K562 (cell line): ENCODE results near the gene NXF1. TPM values are rescaled to one million over a fixed set of nuclear protein-coding genes. Genes with fewer than 3 reads are reported as not detected.
A peak's percentile ranks its signal among the peaks of the same experiment; 100 is the strongest.

ENCODE experiments used
- CAMTA2 ChIP-seq: fragments of 250-450 bp; sonication (Bioruptor Pico); conservative IDR thresholded peaks from 2 replicates; pipeline ENCODE4 v1.5.1; 2022
- DNMT1 ChIP-seq: fragments of 450-650 bp; IDR thresholded peaks from 2 replicates; pipeline ENCODE4 v1.6.1; 2016; ENCODE audit warnings: antibody characterized with exemption, mild to moderate bottlenecking
- ELF4 ChIP-seq: fragments of 450-650 bp; formaldehyde crosslinking; IDR thresholded peaks from 2 replicates; pipeline ENCODE4 v1.4.0; 2022; ENCODE audit warnings: missing genetic modification characterization
- GABPB2 ChIP-seq: fragments of 250-450 bp; sonication (Bioruptor Pico); conservative IDR thresholded peaks from 2 replicates; pipeline ENCODE4 v1.5.1; 2021; ENCODE audit warnings: mild to moderate bottlenecking
- HIVEP1 ChIP-seq: fragments of 250-450 bp; sonication (Bioruptor Pico); IDR thresholded peaks from 2 replicates; pipeline ENCODE4 v1.4.0; 2020; ENCODE audit warnings: mild to moderate bottlenecking
- HLTF ChIP-seq: fragments of 450-650 bp; IDR thresholded peaks from 2 replicates; pipeline ENCODE4 v1.6.1; 2016
- KLF6 ChIP-seq: fragments of 250-450 bp; sonication (Bioruptor Pico); IDR thresholded peaks from 2 replicates; pipeline ENCODE4 v1.4.0; 2020; ENCODE audit warnings: mild to moderate bottlenecking, moderate library complexity, borderline replicate concordance
- NR1H2 ChIP-seq: sonication (generic); formaldehyde crosslinking; IDR thresholded peaks from 2 replicates; pipeline ENCODE4 v1.4.0; 2020; ENCODE audit warnings: mild to moderate bottlenecking, missing genetic modification reagents
- SRSF9 ChIP-seq: fragments of 200-400 bp; formaldehyde crosslinking; IDR thresholded peaks from 2 replicates; pipeline ENCODE4 v1.6.1; 2017; ENCODE audit warnings: low read depth, low read length, borderline replicate concordance
- ZBTB9 ChIP-seq: fragments of 450-650 bp; formaldehyde crosslinking; IDR thresholded peaks from 2 replicates; pipeline ENCODE4 v1.4.0; 2020; ENCODE audit warnings: mild to moderate bottlenecking, moderate library complexity
- ZNF217 ChIP-seq: sonication (generic); formaldehyde crosslinking; IDR thresholded peaks from 2 replicates; pipeline ENCODE4 v1.8.0; 2022; ENCODE audit warnings: mild to moderate bottlenecking, missing genetic modification reagents
- ZNF780A ChIP-seq: fragments of 250-450 bp; sonication (Bioruptor Pico); IDR thresholded peaks from 2 replicates; pipeline ENCODE4 v1.5.0; 2021; ENCODE audit warnings: mild to moderate bottlenecking
- polyA plus RNA-seq, 8 experiments: library from polyadenylated mRNA; depleted of rRNA in 4 of 8; stranded (reverse) in 5 of 8; unstranded in 3 of 8; fragments of >200 nt; fragmentation: Nextera tagmentation in 2 of 8; fragmentation: Illumina TruSeq in 1 of 8; extraction: Ambion mirVana in 2 of 8; extraction: Trizol in 1 of 8; gene quantifications; 2 replicates each; pipeline versions ENCODE4 v1.2.1 to v1.2.3, GENCODE V29; 2011 to 2014; ENCODE audit warnings: inconsistent platforms in 1 of 8, missing spikeins in 1 of 8
- total RNA-seq, 7 experiments: library from RNA; depleted of rRNA in 6 of 7; stranded (reverse); fragments of >200 nt in 6 of 7; fragmentation: Illumina TruSeq in 2 of 7; extraction: Trizol in 2 of 7; gene quantifications; 2 replicates each; pipeline versions ENCODE4 v1.2.1 to v1.2.3, GENCODE V29; 2011 to 2021; ENCODE audit warnings: low replicate concordance in 1 of 7
- TF ChIP-seq, protein P1 (sequence below): sonication (generic); formaldehyde crosslinking; IDR thresholded peaks from 2 replicates; pipeline ENCODE4 v1.8.0; 2023; ENCODE audit warnings: mild to moderate bottlenecking, missing genetic modification reagents
- TF ChIP-seq, protein P2 (sequence below): fragments of 250-450 bp; sonication (Bioruptor Pico); IDR thresholded peaks from 2 replicates; pipeline ENCODE4 v1.5.1; 2021; ENCODE audit warnings: mild to moderate bottlenecking
- TF ChIP-seq, protein P3 (sequence below): fragments of 250-450 bp; sonication (Bioruptor Pico); IDR thresholded peaks from 2 replicates; pipeline ENCODE4 v1.9.0; 2021; ENCODE audit warnings: mild to moderate bottlenecking, inconsistent platforms

Gene NXF1
- total and polyA plus RNA-seq, 9 of the 15 experiments (the other 6 are each of a cell fraction or from before 2014, with no cell fraction given): 18.1 to 98.3 (median 35.8) TPM

DNA sequence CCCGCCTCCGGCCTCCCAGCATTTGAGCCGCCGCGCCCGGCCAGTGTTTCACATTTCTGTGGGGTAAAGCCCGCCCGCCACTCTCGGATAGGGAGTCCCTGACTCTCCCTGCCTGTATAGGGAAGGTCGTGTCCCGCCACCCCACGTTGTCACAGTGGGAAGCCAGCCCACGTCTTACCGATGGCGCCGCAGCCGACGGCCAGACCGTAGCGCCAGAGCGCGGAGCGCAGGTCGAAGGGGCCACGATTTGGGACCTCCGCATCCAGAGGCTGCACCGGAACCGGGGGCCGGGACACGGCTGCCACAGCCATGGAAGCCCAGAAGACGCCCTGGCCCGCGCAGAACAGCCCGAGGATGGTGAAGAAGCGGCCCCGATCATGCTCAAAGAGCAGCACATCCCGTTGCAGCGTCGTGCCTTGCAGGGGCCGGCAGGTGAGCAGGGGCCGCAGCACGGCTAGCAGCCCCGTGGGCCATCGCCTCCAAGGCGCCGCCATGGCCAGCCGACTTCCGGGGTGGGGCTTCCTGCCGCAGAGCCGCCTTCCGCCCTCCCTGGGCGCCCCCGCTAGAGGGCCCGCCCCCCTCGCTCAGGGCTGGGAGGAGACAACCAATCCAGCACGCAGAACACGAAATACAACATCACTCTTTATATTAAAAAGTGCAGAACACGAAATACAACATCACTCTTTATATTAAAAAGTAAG lies 13.6 kb downstream of the NXF1 start, which contains the start of gene TMEM223 (continued):
- TF ChIP-seq ZNF780A (CRISPR knock-in tag) (no peak), ELF4 (CRISPR knock-in tag) (no peak), ZBTB9 (CRISPR knock-in tag) (no peak; the same call in 1 of the 2 replicates), DNMT1 (peak; percentile 90), CAMTA2 (CRISPR knock-in tag) (no peak; the same call in 1 of the 2 replicates), HIVEP1 (CRISPR knock-in tag) (no peak), HLTF (0 out of 2 replicates have a peak, but pooled peaks have one; percentile 20), SRSF9 (no peak), GABPB2 (CRISPR knock-in tag) (no peak), ZNF217 (no peak), NR1H2 (CRISPR knock-in tag) (peak; percentile 97), KLF6 (no peak)
- TF ChIP-seq, protein P1, sequence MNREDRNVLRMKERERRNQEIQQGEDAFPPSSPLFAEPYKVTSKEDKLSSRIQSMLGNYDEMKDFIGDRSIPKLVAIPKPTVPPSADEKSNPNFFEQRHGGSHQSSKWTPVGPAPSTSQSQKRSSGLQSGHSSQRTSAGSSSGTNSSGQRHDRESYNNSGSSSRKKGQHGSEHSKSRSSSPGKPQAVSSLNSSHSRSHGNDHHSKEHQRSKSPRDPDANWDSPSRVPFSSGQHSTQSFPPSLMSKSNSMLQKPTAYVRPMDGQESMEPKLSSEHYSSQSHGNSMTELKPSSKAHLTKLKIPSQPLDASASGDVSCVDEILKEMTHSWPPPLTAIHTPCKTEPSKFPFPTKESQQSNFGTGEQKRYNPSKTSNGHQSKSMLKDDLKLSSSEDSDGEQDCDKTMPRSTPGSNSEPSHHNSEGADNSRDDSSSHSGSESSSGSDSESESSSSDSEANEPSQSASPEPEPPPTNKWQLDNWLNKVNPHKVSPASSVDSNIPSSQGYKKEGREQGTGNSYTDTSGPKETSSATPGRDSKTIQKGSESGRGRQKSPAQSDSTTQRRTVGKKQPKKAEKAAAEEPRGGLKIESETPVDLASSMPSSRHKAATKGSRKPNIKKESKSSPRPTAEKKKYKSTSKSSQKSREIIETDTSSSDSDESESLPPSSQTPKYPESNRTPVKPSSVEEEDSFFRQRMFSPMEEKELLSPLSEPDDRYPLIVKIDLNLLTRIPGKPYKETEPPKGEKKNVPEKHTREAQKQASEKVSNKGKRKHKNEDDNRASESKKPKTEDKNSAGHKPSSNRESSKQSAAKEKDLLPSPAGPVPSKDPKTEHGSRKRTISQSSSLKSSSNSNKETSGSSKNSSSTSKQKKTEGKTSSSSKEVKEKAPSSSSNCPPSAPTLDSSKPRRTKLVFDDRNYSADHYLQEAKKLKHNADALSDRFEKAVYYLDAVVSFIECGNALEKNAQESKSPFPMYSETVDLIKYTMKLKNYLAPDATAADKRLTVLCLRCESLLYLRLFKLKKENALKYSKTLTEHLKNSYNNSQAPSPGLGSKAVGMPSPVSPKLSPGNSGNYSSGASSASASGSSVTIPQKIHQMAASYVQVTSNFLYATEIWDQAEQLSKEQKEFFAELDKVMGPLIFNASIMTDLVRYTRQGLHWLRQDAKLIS: peak; percentile 72; the same call in 1 of the 2 replicates
- TF ChIP-seq, protein P2, sequence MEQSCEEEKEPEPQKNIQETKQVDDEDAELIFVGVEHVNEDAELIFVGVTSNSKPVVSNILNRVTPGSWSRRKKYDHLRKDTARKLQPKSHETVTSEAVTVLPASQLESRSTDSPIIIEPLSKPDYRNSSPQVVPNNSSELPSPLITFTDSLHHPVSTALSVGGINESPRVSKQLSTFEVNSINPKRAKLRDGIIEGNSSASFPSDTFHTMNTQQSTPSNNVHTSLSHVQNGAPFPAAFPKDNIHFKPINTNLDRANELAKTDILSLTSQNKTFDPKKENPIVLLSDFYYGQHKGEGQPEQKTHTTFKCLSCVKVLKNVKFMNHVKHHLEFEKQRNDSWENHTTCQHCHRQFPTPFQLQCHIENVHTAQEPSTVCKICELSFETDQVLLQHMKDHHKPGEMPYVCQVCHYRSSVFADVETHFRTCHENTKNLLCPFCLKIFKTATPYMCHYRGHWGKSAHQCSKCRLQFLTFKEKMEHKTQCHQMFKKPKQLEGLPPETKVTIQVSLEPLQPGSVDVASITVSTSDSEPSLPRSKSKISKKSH: no peak
- TF ChIP-seq, protein P3, sequence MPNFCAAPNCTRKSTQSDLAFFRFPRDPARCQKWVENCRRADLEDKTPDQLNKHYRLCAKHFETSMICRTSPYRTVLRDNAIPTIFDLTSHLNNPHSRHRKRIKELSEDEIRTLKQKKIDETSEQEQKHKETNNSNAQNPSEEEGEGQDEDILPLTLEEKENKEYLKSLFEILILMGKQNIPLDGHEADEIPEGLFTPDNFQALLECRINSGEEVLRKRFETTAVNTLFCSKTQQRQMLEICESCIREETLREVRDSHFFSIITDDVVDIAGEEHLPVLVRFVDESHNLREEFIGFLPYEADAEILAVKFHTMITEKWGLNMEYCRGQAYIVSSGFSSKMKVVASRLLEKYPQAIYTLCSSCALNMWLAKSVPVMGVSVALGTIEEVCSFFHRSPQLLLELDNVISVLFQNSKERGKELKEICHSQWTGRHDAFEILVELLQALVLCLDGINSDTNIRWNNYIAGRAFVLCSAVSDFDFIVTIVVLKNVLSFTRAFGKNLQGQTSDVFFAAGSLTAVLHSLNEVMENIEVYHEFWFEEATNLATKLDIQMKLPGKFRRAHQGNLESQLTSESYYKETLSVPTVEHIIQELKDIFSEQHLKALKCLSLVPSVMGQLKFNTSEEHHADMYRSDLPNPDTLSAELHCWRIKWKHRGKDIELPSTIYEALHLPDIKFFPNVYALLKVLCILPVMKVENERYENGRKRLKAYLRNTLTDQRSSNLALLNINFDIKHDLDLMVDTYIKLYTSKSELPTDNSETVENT (CRISPR knock-in tag): peak; percentile 94
